Midbrain (tissue), 1 donor: ENCODE data around the gene SLC17A9.

ENCODE experiments used
- DNase-seq: peaks from one replicate; lab custom pipeline; 2025; lab: John Stamatoyannopoulos, UW

Gene SLC17A9

DNA sequence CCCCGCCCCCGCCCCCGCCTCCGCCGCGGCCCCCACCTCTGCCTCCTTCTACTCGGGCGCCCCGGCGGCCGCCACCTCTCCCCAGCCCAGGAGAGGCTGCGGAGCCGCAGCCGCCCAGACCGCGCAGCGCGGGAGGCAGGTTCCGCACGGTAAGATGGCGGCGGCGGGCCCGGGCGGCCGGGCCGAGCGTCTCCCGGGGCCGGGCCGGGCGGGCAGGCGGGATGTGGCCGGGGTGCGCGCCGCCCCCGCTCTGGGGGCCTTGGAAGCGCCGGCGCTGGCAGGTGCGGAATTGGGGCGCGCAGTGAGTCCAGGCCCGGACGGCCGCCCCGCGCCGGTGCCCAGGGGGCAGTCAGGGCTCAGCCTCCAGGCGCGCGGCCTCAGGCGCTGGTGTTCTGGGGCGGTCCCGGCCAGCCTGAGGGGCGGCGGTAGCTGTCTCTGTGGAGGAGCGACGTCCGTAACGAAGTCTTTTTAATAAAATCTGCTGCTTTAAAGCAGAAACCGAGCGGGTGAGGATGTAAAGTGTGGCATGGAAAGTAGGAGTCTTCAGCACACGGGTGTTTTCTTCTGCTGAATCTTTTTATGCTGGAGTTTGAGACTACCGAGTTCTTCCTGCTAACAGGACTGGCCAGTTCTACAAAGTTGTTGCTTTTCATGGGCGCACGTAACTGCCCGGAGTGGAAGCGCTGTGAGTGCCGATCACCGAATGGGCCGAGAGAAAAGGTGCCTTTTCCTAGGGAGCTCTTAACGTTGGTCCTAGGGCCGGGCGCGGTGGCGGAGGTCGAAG lies 14.2 kb upstream of the SLC17A9 start, which contains the start of gene GID8:
Gene GID8 (plus strand): TSS at position 43 of the 784 bp plus-strand sequence. CDS start 3,356 bp downstream, outside the sequence.
- peak; percentile 55 for DNase-seq

DNA sequence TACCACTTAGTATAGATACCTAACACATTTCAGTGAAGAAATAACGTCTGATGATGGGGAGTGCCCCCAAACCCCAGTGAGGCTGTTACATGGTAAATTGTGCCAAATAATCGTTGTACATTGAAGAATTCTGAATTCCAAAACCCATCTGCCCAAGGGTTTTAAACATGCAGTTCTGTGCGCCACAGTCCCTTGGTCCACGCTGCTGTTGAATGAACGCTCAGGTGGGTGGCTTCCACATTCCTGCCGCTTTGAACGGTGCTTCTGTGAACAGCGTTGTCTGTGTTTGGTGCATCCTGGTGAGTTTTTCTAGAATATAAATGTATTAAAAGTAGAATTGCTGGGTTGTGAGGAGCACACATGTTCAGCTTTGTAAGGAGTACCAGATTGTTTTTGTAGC lies 11.6 kb upstream of the SLC17A9 start:
- DNase-seq: no peak

DNA sequence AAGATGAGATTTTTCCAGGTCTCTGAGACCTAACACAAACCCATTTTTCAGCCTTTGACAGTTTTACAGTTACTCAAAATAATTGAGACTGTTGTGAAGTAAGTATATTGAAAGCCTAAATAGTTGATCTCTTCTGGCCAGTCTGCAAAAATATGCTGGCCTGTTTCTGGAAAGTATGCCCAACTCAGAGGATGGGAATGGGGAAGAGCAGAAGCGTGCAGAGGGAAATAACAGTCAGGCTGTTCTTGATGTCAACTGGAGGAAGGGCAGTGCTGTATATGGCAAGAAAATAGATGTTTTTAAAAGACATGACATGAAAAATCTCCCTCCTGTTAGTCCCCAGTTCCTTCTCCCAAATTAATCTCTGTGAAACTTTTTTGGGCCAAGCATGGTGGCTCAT lies 10.7 kb upstream of the SLC17A9 start:
- no peak for DNase-seq

DNA sequence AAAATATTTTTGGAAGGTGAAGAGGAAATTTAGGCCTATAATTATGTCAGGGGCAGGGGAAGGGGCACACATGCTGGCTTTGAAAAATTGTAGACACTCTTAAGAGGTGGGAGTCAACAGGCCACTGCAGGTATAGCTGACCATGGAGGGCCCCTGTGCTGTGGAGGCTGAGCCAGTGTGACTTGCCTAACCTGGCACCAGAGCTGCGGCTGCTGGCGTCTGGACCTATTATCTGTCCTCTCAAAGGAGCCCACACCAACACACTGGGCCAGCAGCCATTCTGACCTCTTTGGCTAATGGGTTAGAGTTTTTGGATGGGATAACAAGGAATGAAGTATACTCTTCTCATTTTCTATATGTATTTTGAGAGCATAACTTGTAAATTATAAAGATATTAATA lies 10.1 kb upstream of the SLC17A9 start:
- no peak for DNase-seq

- no peak for DNase-seq
Measured at GRCh38 chr20:62943396-62943795, 9.1 kb upstream of the SLC17A9 start.

DNA sequence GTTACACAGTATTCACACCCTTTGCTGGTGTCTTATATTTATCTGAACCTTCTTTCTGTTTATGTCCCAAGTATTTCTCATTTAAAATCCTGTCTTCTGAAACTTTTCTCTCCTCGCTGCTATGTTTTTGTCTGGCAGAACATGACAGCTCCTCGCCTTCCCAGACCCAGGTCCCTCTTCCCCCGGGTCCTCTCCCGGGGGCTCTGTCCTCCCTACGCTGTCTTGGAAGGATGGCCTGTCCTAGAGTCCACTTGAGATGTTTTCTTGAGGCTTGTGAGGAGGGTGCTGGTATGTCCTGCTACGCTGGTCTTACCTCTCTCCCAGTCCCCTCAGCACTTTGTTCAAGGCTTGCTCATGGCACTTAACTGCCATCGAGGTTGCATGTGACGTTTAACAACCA lies 8.3 kb upstream of the SLC17A9 start:
- no peak for DNase-seq

DNA sequence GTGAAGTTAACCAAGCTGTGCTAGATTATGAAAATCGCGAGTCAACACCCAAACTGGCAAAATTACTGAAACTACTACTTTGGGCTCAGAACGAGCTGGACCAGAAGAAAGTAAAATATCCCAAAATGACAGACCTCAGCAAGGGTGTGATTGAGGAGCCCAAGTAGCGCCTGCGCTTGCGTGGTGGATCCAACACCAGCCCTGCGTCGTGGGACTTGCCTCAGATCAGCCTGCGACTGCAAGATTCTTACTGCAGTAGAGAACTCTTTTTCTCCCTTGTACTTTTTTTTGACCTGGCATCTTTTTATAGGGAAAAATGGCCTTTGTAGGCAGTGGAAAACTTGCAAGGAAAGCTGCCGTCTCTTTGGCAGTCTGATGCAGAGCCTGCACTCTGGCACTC lies 7.8 kb upstream of the SLC17A9 start:
- DNase-seq: no peak

- DNase-seq: no peak
Measured at GRCh38 chr20:62945771-62946339, 6.7 kb upstream of the SLC17A9 start.

DNA sequence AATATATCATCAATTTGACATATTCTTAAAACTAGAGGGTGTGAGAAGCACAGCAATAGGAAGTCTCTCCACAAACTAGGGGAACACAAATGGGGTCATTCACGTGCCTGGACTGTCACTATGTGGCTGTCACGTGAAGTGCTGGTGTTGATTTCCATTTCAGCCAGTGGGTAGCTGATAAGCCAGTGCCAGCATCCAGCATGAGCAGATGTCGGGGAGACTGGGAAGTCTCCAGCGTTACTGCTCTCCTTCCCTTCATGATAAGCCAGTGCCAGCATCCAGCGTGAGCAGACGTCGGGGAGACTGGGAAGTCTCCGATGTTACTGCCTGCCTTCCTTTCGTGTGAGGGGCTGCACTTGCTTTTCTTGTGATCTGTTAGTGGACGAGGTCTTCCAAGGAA lies 5.6 kb upstream of the SLC17A9 start:
- no peak for DNase-seq

DNA sequence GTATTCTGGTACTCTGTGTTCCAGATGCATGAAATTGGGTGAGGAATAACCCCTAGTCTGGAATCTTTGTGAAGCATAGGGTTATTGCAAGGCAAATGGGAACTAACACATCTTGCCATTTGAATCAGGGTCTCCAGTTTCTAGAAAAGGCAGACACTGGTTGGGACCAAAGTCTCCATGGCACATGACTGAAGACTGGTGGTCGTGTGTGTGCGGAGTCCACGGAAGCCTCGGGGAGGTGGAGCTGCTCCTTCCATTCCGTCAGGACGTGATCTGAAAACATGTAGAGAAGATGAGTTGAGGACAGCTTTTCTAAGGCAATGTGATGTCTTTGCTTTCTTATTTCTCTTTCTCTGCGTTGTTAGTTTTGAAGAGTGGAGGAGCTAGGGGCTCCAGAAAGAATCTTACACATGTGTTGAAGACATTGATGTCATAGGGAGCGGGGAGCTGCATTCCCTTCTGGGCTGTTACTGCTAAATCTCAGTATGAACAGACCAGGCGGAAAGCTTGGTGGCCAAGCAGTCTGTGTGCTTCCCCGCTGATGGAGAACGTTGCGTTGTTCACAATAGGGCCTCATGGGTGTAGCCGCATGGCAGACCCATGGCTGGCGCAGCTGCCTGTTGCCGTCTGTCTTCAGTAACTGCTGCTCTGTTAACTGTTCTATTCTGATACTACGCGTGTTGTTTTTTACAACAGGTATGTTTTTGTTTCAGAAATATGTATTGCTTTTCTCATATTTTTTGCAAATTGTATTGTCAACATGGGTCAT lies 4.8 kb upstream of the SLC17A9 start:
- DNase-seq: no peak

DNA sequence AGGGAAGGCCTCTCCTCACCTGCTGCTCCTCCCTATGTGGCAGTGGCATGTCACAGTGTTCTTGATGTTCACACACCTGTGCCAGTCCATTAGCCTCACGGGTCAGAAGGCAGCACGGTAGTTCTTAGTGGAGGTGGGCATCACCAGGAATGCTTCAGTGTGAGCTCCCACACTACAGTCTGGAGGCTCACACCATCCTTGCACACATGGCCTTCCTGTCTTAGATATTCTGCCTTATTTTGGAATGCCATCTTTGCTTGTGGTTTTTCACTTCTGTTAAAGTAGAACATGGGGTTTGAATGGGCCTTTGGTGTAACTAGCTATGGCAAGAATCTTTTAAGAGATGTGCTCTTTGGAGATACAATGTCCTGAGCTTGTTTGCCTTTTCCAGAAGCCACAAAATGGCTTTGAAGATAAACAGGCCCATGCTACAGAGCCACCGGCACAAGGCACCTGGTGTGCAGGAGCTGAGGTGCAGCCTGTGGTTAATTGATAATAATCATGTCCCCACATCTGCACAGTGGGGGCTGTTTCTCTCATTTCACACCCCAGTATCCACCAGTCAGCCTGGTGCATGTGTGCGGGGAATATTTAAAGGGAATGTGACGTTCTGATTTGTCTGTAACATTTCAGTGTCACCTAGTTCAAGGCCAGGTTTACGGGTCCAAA lies 3.2 kb upstream of the SLC17A9 start:
- DNase-seq: no peak

- DNase-seq: no peak
Measured at GRCh38 chr20:62949962-62950361, 2.5 kb upstream of the SLC17A9 start.

DNA sequence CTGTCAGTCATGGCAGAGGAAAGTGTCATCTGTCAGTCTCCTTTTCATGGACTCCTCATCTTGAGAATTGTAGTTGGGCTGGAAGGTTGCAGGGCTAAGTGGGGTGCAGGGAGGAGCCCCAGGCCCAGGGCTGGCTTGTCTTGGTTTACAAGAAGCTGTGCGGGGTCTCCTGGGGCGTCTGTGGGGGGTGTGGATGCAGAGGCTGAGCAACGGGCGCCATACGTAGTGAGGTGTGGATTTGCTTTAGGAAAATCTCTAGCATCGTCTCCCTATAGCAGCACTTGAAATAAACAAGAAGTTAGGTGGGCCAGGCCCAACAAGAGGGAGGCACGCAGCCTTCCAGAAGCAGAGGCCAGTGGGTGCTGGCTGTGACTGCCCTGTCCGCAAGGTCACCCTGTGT lies 1.8 kb upstream of the SLC17A9 start:
- DNase-seq: no peak

DNA sequence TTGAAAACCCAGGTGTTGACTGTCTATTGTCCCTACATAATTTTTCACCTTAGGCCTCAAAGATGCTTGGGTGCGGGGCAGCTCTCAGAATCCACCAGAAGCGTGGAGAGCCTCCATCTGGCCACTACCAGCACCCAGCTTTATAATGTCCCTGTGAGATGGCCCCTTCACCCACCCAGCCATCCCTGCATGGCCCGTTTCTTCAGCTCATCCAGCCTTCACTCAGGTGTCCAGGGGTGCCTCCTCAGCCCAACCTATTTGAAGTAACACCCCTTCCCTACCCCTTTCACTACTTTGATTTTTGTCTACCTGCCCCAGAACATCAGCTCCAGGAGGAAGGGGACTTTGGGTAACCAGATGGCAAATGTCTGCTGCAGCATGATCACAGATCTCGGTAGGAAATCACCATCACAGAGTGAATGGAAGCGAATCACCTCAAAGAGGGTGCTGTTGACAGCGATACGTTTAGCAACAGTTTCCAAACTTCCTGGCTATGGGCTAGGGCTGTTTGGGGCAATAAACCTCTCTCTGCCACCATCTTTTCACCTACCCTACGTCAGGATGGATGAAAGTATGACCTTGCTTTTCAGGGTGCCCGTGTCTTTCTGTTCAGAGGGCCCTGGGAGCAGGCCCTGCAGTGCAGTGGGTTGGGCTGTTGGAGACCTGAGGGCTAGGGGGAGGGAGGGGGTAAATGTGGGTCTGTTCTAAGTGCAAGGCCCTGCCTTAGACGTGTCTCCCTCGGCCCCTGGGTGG lies 1.2 kb upstream of the SLC17A9 start:
- no peak for DNase-seq

GRCh38 chr20:62951896-62952372 lies 575 bp upstream of the SLC17A9 start:
- no peak for DNase-seq

GRCh38 chr20:62952968-62953838 lies 694 bp downstream of the SLC17A9 start:
- no peak for DNase-seq

- peak; percentile 41 for DNase-seq
Measured at GRCh38 chr20:62953839-62954703, 1.6 kb downstream of the SLC17A9 start.

DNA sequence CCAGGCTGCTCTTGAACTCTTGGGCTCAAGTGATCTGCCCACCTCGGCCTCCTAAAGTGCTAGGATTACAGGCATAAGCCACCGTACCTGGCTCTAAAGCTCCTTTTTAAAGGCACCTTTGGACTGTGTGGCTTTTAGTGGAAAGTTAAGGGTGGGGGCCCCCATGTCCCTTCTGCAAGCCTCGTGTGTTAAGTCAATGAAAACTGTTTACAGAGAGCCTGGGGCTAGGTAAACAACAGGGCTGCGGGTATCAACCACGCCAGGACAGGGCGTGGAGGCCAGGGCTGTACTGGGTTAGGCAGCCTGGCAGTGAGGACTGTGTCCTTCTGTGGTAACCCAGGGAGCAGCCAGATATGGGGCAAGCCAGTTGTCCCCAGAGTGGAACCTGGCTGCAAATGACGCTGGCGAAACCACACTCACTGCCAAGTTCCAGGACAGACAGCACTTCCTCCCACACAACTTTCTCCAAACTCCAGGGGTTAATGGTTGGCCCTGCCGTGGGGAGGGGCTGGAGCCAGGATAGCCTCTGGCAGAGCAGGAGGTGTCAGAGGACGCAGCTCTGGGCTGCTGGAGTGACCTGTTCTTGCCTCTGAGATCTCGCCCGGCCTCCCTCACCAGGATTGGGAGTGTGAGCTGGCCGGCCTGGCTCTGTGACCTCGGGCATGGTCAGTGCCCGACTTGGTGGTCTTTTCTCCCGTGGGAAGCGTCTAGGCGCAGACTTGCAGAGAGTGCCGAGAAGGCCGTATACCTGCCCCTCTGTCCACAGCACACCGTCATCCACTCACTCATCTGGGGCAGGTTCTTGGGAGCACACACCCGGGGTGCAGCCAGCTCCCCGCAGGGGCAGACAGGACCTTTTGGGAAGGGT lies 3.2 kb downstream of the SLC17A9 start:
- DNase-seq: no peak
